GM19099 (cell line): Measurements from ENCODE around the gene PFKFB1.

Experiments used
- POLR2A ChIP-seq: IDR thresholded peaks from 3 replicates; pipeline ENCODE4 v1.6.1; 2011; ENCODE audit warnings: low read depth; ENCODE audit not compliant: insufficient read length; ENCODE audit errors: extremely low read depth

Gene PFKFB1

DNA sequence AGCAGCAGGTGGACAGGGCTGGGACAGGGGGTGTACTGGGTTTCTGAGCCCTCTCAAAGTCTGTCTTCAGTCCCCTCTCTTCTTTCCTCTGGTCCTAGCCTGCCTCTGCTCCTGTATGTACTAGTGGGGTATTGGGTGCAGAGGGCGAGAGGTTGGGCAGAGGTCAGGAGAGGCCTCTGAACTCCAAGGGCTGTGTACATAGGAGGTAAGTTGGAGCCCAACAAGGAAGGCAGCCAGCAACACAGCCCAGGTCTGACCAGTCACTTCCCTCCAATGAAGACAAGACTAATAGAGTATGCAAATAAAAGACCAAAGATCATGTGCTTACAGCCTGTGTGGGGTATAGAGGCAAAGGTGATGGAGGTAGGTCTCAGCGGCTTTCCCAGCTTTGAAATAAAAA lies at the start of gene PFKFB1:
TSS of gene PFKFB1 (minus strand) at position 90 of the 400 bp plus-strand sequence. CDS start 181 bp downstream, outside the sequence.
- TF ChIP-seq POLR2A = no peak

DNA sequence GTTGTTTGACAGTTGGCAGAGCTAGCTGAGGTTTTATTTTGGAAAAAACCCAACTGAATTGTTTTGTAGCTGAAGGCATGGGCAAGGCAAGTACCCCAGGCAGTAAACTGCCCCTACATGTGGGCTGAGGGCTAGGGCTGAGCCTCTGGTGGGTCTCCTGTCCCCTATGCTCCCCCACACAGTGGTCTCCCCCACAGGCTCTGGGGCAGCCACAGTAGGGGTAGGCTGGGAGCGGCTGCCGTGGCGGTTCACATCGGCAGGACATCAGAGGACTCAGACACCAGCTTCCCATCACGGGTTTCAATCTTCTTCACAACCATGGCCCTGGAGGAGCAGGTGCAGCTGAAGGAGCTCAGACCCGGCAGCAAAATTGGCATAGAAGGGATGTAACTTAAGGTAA lies 47.5 kb upstream of the PFKFB1 start:
- no peak for TF ChIP-seq POLR2A

- no peak for TF ChIP-seq POLR2A
These were observed 45.5 kb upstream of the PFKFB1 start for GRCh38 chrX:55039471-55039870.

DNA sequence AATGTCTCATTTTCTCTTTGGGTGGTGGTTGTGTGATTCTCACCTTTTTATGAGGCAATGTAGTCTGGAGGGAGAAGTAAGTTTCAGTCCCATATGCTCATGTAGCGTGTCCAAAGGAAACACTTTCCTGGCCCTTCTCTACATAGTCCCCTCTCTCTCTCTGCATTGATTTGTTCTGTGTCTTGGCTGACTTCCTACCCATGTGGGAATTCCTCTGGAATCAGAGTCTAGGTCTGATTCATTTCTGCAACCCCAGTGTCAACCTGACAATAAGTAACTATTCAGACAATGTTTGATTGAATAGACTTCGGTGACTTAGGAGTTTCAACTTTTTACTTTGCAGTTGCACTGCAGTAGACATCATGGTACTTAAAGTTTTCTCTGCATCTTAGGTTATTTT lies 39.4 kb upstream of the PFKFB1 start:
- no peak for TF ChIP-seq POLR2A

DNA sequence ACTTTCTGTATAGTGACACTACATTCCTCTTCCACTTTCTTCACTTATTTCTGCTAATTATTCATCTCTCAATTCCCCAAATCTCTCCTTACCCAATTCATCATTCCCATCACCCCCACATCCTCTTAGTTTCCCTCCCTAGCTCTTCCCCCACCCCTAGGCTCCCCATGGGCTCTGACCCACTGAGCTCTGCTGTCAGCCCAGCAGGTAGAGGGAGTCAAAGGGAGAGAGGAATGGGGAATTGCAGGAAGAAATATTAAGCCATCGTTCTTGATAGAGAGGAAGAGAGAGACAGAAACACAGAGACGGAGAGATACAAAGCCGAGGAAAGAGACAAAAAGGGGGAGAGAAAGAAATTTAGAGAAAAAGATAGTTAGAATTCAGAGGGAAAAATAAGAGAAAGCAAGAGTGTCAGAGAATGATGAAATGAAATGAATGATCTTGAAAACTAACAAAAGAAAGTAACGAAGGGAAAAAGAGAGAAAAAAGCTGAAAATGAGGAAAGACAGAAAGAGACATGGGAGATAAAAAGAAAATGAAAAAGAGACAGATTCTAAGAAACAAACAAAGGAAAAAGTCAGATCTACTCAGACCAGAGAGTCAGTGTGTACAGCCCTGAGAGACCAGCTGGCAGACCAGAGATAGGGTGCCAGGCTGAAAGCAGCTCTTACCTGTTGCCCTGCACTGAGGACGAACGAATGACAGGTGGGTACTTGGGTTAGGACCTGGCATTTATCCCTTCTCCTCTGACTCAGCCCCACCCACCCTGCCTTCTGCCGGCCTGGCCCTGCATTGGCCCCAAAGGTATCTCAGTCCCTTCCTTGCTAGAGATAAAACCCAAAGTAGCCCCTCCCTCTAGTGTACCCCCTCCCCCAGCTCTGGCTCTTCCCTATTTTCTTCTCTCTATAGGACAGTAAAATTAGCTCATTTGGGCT lies 36.5 kb upstream of the PFKFB1 start, which contains the start of gene ALAS2:
TSS of gene ALAS2 (minus strand) at position 707 of the 935 bp plus-strand sequence. CDS start 4,977 bp downstream, outside the sequence.
- TF ChIP-seq POLR2A = no peak

- no peak for TF ChIP-seq POLR2A
These were observed 35.3 kb upstream of the PFKFB1 start for GRCh38 chrX:55029291-55029690.

DNA sequence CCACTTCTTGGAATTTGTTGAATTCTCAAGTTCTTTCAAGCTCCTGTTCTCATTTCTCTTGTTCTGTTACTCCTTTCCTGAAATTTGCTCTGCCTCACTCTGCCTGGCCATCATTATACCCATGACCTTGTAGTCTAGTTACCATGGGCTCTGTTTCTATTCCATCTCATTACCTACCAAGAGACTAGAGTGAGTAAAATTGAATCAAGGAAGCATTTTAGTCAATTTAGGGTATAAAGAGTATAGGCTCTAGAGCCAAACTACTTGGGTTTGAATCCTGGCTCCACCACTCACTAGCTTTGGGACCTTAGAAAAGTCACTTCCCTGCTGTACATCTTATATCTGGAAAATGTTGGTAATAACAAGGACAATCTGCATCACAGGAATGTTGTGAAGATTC lies 34.6 kb upstream of the PFKFB1 start:
- no peak for TF ChIP-seq POLR2A

GRCh38 chrX:55028040-55028439 lies 34.1 kb upstream of the PFKFB1 start:
- no peak for TF ChIP-seq POLR2A

GRCh38 chrX:55026840-55027239 lies 32.9 kb upstream of the PFKFB1 start:
- no peak for TF ChIP-seq POLR2A

DNA sequence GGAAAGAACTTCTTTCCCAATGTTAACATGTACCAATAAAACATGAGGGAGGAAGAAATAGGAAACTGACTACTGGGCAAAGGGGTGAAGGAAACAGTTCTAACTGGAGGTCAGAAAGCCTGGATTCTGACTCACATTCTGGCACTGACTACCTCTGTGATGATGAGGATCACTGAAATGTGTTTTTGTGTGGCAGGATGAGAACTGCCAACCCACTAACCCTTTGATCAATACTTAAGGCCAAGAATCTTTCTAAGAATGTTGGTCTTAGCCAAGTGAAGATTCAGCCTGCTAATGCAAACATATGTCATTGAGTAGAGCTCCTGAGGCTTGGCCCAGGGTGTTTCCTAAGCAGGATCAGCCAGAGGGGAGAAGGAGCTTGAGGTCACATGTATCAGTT lies 32.2 kb upstream of the PFKFB1 start:
- TF ChIP-seq POLR2A = no peak

- no peak for TF ChIP-seq POLR2A
These were observed 20.9 kb upstream of the PFKFB1 start for GRCh38 chrX:55014897-55015299.

- TF ChIP-seq POLR2A = no peak
These were observed 17.3 kb upstream of the PFKFB1 start for GRCh38 chrX:55011294-55011693.

- no peak for TF ChIP-seq POLR2A
These were observed 14.8 kb upstream of the PFKFB1 start for GRCh38 chrX:55008571-55009358.

DNA sequence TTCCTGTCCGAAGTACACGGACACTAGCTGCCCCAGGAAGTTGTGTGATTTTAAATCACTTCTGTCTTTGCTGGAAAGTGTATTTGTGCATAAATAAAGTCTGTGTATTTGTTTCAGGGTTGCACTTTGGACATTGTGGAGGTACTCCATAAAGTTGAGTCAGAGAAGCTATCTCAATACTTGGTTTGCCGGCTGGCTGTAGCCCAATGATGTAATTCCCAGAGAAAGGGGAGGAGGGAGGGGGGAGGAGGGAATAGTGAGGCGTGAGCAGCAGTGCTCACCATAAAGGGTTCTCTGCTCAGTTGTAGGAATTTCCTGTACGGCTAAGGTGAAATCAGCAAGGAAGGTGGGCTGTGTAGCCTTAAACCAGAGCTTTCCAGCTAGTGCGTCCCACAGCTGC lies 13.7 kb upstream of the PFKFB1 start:
- TF ChIP-seq POLR2A = no peak

- TF ChIP-seq POLR2A = no peak
These were observed 13.0 kb upstream of the PFKFB1 start for GRCh38 chrX:55006827-55007621.
